ENCODE measurements around the gene IQSEC1. TPM values are rescaled to one million over a fixed set of nuclear protein-coding genes. Genes with fewer than 3 reads are reported as not detected.

The IQSEC1 gene
- total and polyA plus RNA-seq, 9 of the 15 experiments (the other 6 are each of a cell fraction or from before 2014, with no cell fraction given) = 0.56 to 39.0 (median 6.8) TPM

GRCh38 chr3:12926660-12927059 lies 146.6 kb downstream of the IQSEC1 start (continued):
- TF ChIP-seq NKRF (IDR thresholded peaks at IDR 0.05; ENCODE audit: borderline replicate concordance) (no peak), ETS1 (conservative IDR thresholded peaks at IDR 0.05; ENCODE audit: control insufficient read depth, low read depth, low read length) (no peak), CREBBP (IDR thresholded peaks at IDR 0.05; ENCODE audit: low read depth, low read length) (no peak), RBM34 (IDR thresholded peaks at IDR 0.05; ENCODE audit: borderline replicate concordance, insufficient read depth, low read length) (no peak), AFF1 (IDR thresholded peaks at IDR 0.05; ENCODE audit: low read depth in 1 of 2, partially characterized antibody in 2 of 2) (no peak), GTF2A2 (tag; IDR thresholded peaks at IDR 0.05) (no peak), ZNF778 (CRISPR knock-in tag; IDR thresholded peaks at IDR 0.05) (no peak)
